ENCODE measurements around the gene NBR1.

NBR1 gene

GRCh38 chr17:43143201-43143600, 27.8 kb upstream of the NBR1 start:
- ChIA-PET CTCF (interaction anchor here (0.6 kb wide), 1 partner anchor 28 kb away, joined by 3 read pairs; the partner anchor contains the start of gene NBR1), POLR2A (no interaction called here)
- Histone ChIP-seq H3K4me1 (ENCODE audit: control insufficient read depth, insufficient read depth, low read length) (no peaks in the 10 kb centered on the region), H3K27ac (ENCODE audit: extremely low read depth, low read depth, low read length) (no peak overlapping the region), H3K9me3 (ENCODE audit: control insufficient read depth, insufficient read depth, low read depth, low read length) (no peaks in the 10 kb centered on the region), H3K4me3 (ENCODE audit: low read depth, low read length) (no peak overlapping the region), H3K36me3 (ENCODE audit: control insufficient read depth in 2 of 2, insufficient read depth in 1 of 2, low read length in 2 of 2) (peaks cover 0 to 9% of the 10 kb centered on the region in 2 experiments; a peak in 2 of 3 replicates)
- TF ChIP-seq PBX3 (CRISPR knock-in tag; IDR thresholded peaks at IDR 0.05): no peak
- no peak for TF ChIP-seq KLF8 (tag by site-specific recombination; IDR thresholded peaks at IDR 0.05)
- TF ChIP-seq ZNF701 (tag by site-specific recombination; IDR thresholded peaks at IDR 0.05): no peak
- TF ChIP-seq KLF17 (tag by site-specific recombination; IDR thresholded peaks at IDR 0.05): no peak
- no peak for TF ChIP-seq KLF1 (tag by site-specific recombination; IDR thresholded peaks at IDR 0.05)
- TF ChIP-seq HIC1 (tag by site-specific recombination; IDR thresholded peaks at IDR 0.05): no peak

GRCh38 chr17:43146649-43147048, 24.4 kb upstream of the NBR1 start:
- Histone ChIP-seq H3K4me3 (ENCODE audit: low read depth, low read length) (no peak overlapping the region), H3K4me1 (ENCODE audit: control insufficient read depth, insufficient read depth, low read length) (no peaks in the 10 kb centered on the region), H3K27ac (ENCODE audit: extremely low read depth, low read depth, low read length) (no peak overlapping the region), H3K9me3 (ENCODE audit: control insufficient read depth, insufficient read depth, low read depth, low read length) (no peaks in the 10 kb centered on the region), H3K36me3 (ENCODE audit: control insufficient read depth in 2 of 2, insufficient read depth in 1 of 2, low read length in 2 of 2) (peaks cover 0 to 13% of the 10 kb centered on the region in 2 experiments; a peak in 2 of 3 replicates)
- CTCF ChIA-PET: interaction anchor here (0.6 kb wide), 1 partner anchor 1335 kb away, joined by 5 read pairs; no protein-coding TSS in a partner anchor
- POLR2A ChIA-PET: no interaction called here
- TF ChIP-seq PRDM2 (tag by site-specific recombination; IDR thresholded peaks at IDR 0.05; ENCODE audit: borderline replicate concordance) (no peak), ZNF624 (tag by site-specific recombination; IDR thresholded peaks at IDR 0.05) (no peak), REPIN1 (tag by site-specific recombination; IDR thresholded peaks at IDR 0.05; ENCODE audit: low read depth) (no peak), SP2 (tag by site-specific recombination; IDR thresholded peaks at IDR 0.05) (no peak), ZNF174 (tag by site-specific recombination; IDR thresholded peaks at IDR 0.05) (no peak), ZNF677 (tag by site-specific recombination; IDR thresholded peaks at IDR 0.05) (no peak), ZNF221 (tag by site-specific recombination; IDR thresholded peaks at IDR 0.05; ENCODE audit: borderline replicate concordance) (no peak), ZNF140 (tag by site-specific recombination; IDR thresholded peaks at IDR 0.05) (no peak), ZNF561 (tag by site-specific recombination; IDR thresholded peaks at IDR 0.05; ENCODE audit: borderline replicate concordance) (no peak), ZNF366 (tag by site-specific recombination; conservative IDR thresholded peaks at IDR 0.05) (no peak), ZBTB17 (tag by site-specific recombination; IDR thresholded peaks at IDR 0.05) (no peak), ATF2 (tag by site-specific recombination; IDR thresholded peaks at IDR 0.05; ENCODE audit: low read depth) (no peak), ZBTB10 (tag by site-specific recombination; IDR thresholded peaks at IDR 0.05) (no peak)

Measured in HEK293 (cell line).